Esophagus squamous epithelium (tissue), 4 donors: ENCODE measurements around the gene LMLN.

Experiments
- CTCF ChIP-seq, 6 experiments: fragments of 450-650 bp in 4 of 6; fragments of 200-600 bp in 2 of 6; sonication (generic) in 2 of 6; IDR thresholded peaks; one replicate each; pipeline ENCODE4 v1.5.1; 2016 to 2019; ENCODE audit warnings: antibody characterized with exemption in 6 of 6, mild to moderate bottlenecking in 4 of 6, moderate library complexity in 4 of 6
- POLR2A ChIP-seq, 4 donors: fragments of 450-650 bp; IDR thresholded peaks; one replicate each; pipeline ENCODE4 v1.6.1; 2017; ENCODE audit warnings: antibody characterized with exemption in 4 of 4, mild to moderate bottlenecking in 4 of 4, moderate library complexity in 3 of 4

- TF ChIP-seq CTCF (IDR thresholded peaks at IDR 0.05) (peak in 1 of 6 experiments; percentile 58), POLR2A (IDR thresholded peaks at IDR 0.05) (no peak)
Observed at GRCh38 chr3:198071602-198072287, 111.7 kb downstream of the LMLN start.
